ENCODE results near the gene LRSAM1. TPM values are rescaled to one million over a fixed set of nuclear protein-coding genes. Genes with fewer than 3 reads are reported as not detected.

LRSAM1 gene
- polyA plus RNA-seq, 1 experiment: 3.4 TPM

DNA sequence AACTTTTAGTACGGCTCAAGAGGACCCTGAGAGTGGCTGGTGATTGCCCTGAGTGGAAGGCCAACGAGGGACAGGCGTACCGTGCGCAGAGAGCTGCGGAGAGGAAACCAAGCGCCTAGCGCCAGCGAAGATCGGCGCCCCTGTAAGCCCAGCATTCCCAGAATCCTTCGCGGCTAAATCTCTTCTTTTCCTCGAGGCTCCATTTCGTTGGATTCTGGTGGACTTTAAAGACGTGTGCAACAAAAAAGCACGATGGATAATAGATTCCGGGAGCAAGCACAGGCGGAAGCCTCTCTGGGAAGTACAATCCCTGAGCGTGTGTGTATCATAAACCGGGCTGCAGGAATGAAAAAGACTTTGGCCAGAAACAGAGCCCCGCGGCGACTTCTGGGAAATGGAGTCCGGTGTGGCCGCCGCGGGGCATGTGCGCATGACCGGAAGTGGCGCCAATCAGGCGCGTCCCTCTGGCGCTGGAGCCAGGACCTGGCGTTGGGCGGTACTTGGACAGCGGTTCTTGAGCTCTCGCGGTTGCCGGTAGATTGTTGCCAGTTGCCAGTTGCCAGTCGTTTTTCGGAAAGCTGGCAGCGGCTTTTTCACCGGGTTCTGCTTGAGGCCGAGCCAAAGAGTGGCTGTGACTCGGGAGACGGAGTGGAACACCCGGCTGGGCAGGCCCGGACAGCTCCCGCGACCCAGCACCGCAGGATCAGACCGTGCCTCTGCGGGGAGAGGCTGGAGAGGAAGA lies 27.2 kb upstream of the LRSAM1 start, which contains the start of gene ZNF79:
ZNF79 (plus strand) TSS at position 449 of the 742 bp plus-strand sequence. CDS start 406 bp downstream, outside the sequence.
- ChIA-PET POLR2A (interaction anchor here (0.6 to 1.7 kb wide), 10 partner anchors 14 to 200 kb away, joined by 3 to 10 read pairs (median 5); partner anchors contain the start of genes LRSAM1, RPL12 and SLC2A8), CTCF (interaction anchor here (0.6 to 1.5 kb wide), 2 partner anchors 21 to 219 kb away, joined by 4 to 8 read pairs; no protein-coding TSS in a partner anchor)
- Histone ChIP-seq H3K27me3 (ENCODE audit: control insufficient read depth, insufficient read depth, low read length) (no peaks in the 10 kb centered on the region), H3K27ac (ENCODE audit: low read depth, low read length) (peak within 1 kb of the TSS; percentile 58), H3K4me3 (ENCODE audit: low read depth, low read length) (peak within 1 kb of the TSS; percentile 87), H3K9me3 (ENCODE audit: control insufficient read depth, insufficient read depth, low read length) (no peaks in the 10 kb centered on the region)
- peak; percentile 74 for DNase-seq (ENCODE audit: low read depth, low spot score)
- no peak for TF ChIP-seq CTCF (IDR thresholded peaks at IDR 0.05; ENCODE audit: low read depth, low read length)

- no peak for TF ChIP-seq CTCF (IDR thresholded peaks at IDR 0.05; ENCODE audit: low read depth, low read length)
- CTCF ChIA-PET: interaction anchor here (0.6 kb wide), 1 partner anchor 22 kb away, joined by 4 read pairs; no protein-coding TSS in a partner anchor
- POLR2A ChIA-PET: interaction anchor here (0.8 to 1.7 kb wide), 8 partner anchors 13 to 200 kb away, joined by 3 to 10 read pairs (median 6); partner anchors contain the start of genes LRSAM1, RPL12 and SLC2A8
These were observed 26.7 kb upstream of the LRSAM1 start for GRCh38 chr9:127424676-127424999.

DNA sequence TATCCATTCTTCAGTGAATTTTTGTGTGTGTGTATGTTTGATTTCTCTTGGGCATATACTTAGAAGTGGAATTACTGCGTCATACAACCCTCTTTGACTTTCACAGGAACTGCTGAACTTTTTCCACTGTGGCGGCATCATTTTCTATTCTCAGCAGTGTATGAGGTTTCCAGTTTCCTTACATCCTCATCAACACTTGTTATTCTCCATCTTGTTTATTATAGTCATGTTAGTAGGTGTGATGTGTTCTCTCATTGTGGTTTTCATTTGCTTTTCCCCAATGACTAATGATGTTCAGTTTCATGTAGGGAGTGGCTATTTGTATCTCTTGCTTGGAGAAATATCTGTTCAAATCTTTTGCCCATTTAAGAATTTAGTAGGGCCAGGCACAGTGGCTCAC lies 24.6 kb upstream of the LRSAM1 start:
- POLR2A ChIA-PET: no interaction called here
- Histone ChIP-seq H3K27ac (ENCODE audit: low read depth, low read length) (no peak overlapping the region), H3K27me3 (ENCODE audit: control insufficient read depth, insufficient read depth, low read length) (no peaks in the 10 kb centered on the region), H3K9me3 (ENCODE audit: control insufficient read depth, insufficient read depth, low read length) (no peaks in the 10 kb centered on the region), H3K4me3 (ENCODE audit: low read depth, low read length) (no peak overlapping the region)
- no peak for DNase-seq (ENCODE audit: low read depth, low spot score)
- CTCF ChIA-PET: no interaction called here
- no peak for TF ChIP-seq CTCF (IDR thresholded peaks at IDR 0.05; ENCODE audit: low read depth, low read length)

More at GRCh38 chr9:127424676-127424999, 26.7 kb upstream of the LRSAM1 start:
- no peaks in the 10 kb centered on the region for H3K9me3 ChIP-seq (ENCODE audit: control insufficient read depth, insufficient read depth, low read length)
- DNase-seq (ENCODE audit: low read depth, low spot score): no peak
- peak overlapping the region; percentile 58 for H3K27ac ChIP-seq (ENCODE audit: low read depth, low read length)
- no peaks in the 10 kb centered on the region for H3K27me3 ChIP-seq (ENCODE audit: control insufficient read depth, insufficient read depth, low read length)
- peak overlapping the region; percentile 87 for H3K4me3 ChIP-seq (ENCODE audit: low read depth, low read length)

DNA sequence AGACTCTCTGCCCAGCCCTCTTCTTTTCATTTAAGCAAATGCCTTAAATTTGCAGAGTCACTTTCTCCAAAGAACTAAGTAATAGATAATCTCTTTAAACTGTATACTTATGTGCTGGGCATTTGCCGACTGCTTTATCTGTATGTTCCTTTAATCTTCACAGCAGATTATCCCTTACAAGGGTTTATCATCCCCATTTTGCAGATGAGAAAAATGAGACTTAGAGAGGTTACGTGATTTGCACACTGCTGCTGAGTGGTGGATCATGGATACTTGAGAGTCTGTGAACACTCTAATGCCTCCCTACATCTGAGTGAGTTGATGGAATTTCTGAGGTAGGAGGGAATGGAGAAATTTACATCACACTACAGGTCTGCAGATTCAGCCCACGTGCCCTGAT lies 23.0 kb upstream of the LRSAM1 start:
- TF ChIP-seq CTCF (IDR thresholded peaks at IDR 0.05; ENCODE audit: low read depth, low read length): no peak
- CTCF ChIA-PET: no interaction called here
- H3K27me3 ChIP-seq (ENCODE audit: control insufficient read depth, insufficient read depth, low read length): no peaks in the 10 kb centered on the region
- H3K9me3 ChIP-seq (ENCODE audit: control insufficient read depth, insufficient read depth, low read length): no peaks in the 10 kb centered on the region
- POLR2A ChIA-PET: no interaction called here
- no peak overlapping the region for H3K27ac ChIP-seq (ENCODE audit: low read depth, low read length)
- DNase-seq (ENCODE audit: low read depth, low spot score): no peak
- no peak overlapping the region for H3K4me3 ChIP-seq (ENCODE audit: low read depth, low read length)

DNA sequence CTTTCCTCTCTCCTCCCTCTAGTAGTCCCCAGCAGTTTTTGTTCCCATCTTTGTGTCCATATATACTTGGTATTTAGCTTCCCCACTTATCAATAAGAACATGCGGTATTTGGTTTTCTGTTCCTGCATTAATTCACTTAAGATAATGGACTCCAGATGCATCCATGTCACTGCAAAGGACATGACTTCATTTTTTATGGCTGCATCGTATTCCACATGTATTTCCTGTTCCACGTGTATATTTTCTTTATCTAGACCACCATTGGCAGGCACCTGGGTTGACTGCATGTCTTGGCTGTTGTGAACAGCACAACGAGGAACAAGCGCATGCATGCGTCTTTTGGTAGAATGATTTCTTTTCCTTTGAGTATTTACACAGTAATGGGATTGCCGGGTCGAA lies 20.9 kb upstream of the LRSAM1 start:
- no peaks in the 10 kb centered on the region for H3K9me3 ChIP-seq (ENCODE audit: control insufficient read depth, insufficient read depth, low read length)
- H3K27ac ChIP-seq (ENCODE audit: low read depth, low read length): no peak overlapping the region
- TF ChIP-seq CTCF (IDR thresholded peaks at IDR 0.05; ENCODE audit: low read depth, low read length): no peak
- DNase-seq (ENCODE audit: low read depth, low spot score): no peak
- POLR2A ChIA-PET: no interaction called here
- H3K4me3 ChIP-seq (ENCODE audit: low read depth, low read length): no peak overlapping the region
- H3K27me3 ChIP-seq (ENCODE audit: control insufficient read depth, insufficient read depth, low read length): no peaks in the 10 kb centered on the region
- CTCF ChIA-PET: no interaction called here

All from AG04450 (cell line).